Activated naive CD8-positive, alpha-beta T cell (primary cell): ENCODE results near the gene UGCG.
A peak's percentile ranks its signal among the peaks of the same experiment; 100 is the strongest.
"Not testable (repeated sequence)": the region's sequence is repeated elsewhere in the genome, so short reads cannot be mapped to it uniquely, and the experiment has no call there.

ENCODE experiments used
- H3K27ac Mint-ChIP-seq: one replicate; pipeline ENCODE4 v1.8.0; 2021; ENCODE audit warnings: mixed read lengths
- H3K27me3 Mint-ChIP-seq: one replicate; pipeline ENCODE4 v1.8.0; 2021; ENCODE audit warnings: mixed read lengths
- H3K36me3 Mint-ChIP-seq: one replicate; pipeline ENCODE4 v1.8.0; 2021; ENCODE audit warnings: mixed read lengths
- H3K4me1 Mint-ChIP-seq: one replicate; pipeline ENCODE4 v1.8.0; 2021; ENCODE audit warnings: low read depth, mixed read lengths
- H3K4me3 Mint-ChIP-seq: one replicate; pipeline ENCODE4 v1.8.0; 2021; ENCODE audit warnings: mild to moderate bottlenecking, mixed read lengths
- H3K9me3 Mint-ChIP-seq: one replicate; pipeline ENCODE4 v1.8.0; 2021; ENCODE audit warnings: low read depth, mixed read lengths

UGCG gene

DNA sequence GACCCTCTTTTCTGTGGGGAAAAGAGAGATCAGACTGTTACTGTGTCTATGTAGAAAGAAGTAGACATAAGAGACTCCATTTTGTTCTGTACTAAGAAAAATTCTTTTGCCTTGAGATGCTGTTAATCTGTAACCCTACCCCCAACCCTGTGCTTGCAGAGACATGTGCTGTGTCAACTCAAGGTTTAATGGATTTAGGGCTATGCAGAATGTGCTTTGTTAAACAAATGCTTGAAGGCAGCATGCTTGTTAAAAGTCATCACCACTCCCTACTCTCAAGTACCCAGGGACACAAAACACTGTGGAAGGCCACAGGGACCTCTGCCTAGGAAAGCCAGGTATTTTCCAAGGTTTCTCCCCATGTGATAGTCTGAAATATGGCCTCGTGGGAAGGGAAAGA lies 21.3 kb upstream of the UGCG start:
- H3K4me1 Mint-ChIP-seq, H3K27ac Mint-ChIP-seq, H3K27me3 Mint-ChIP-seq, H3K36me3 Mint-ChIP-seq, H3K4me3 Mint-ChIP-seq, H3K9me3 Mint-ChIP-seq: not testable (repeated sequence)

- not testable (repeated sequence) for H3K4me1 Mint-ChIP-seq, H3K27ac Mint-ChIP-seq, H3K9me3 Mint-ChIP-seq, H3K36me3 Mint-ChIP-seq, H3K4me3 Mint-ChIP-seq, H3K27me3 Mint-ChIP-seq
Observed at GRCh38 chr9:111875691-111876090, 20.9 kb upstream of the UGCG start.

GRCh38 chr9:111876179-111876578 lies 20.4 kb upstream of the UGCG start:
- Mint-ChIP-seq H3K4me3 (no peak overlapping the region), H3K27ac (no peak overlapping the region), H3K36me3 (peaks cover 4% of the 10 kb centered on the region)

GRCh38 chr9:111877420-111877819 lies 19.2 kb upstream of the UGCG start:
- Mint-ChIP-seq H3K27ac (no peak overlapping the region), H3K4me1 (no peaks in the 10 kb centered on the region), H3K9me3 (peaks cover 11% of the 10 kb centered on the region)

More at GRCh38 chr9:111876179-111876578, 20.4 kb upstream of the UGCG start:
- Mint-ChIP-seq H3K9me3 (peaks cover 9% of the 10 kb centered on the region), H3K4me1 (peaks cover under 1% of the 10 kb centered on the region), H3K27me3 (peaks cover 3% of the 10 kb centered on the region)

GRCh38 chr9:111878946-111879345 lies 17.7 kb upstream of the UGCG start:
- peaks cover 3% of the 10 kb centered on the region for H3K27me3 Mint-ChIP-seq
- no peak overlapping the region for H3K4me3 Mint-ChIP-seq
- H3K36me3 Mint-ChIP-seq, result peaks cover 6% of the 10 kb centered on the region
- peaks cover 11% of the 10 kb centered on the region for H3K9me3 Mint-ChIP-seq
- no peak overlapping the region for H3K27ac Mint-ChIP-seq
- no peaks in the 10 kb centered on the region for H3K4me1 Mint-ChIP-seq

More at GRCh38 chr9:111877420-111877819, 19.2 kb upstream of the UGCG start:
- Mint-ChIP-seq H3K4me3 (no peak overlapping the region), H3K27me3 (peaks cover 3% of the 10 kb centered on the region), H3K36me3 (peaks cover 6% of the 10 kb centered on the region)

GRCh38 chr9:111886983-111887718 lies 9.5 kb upstream of the UGCG start:
- H3K4me3 Mint-ChIP-seq, result no peak overlapping the region
- no peaks in the 10 kb centered on the region for H3K36me3 Mint-ChIP-seq
- no peaks in the 10 kb centered on the region for H3K9me3 Mint-ChIP-seq
- no peaks in the 10 kb centered on the region for H3K27me3 Mint-ChIP-seq
- no peak overlapping the region for H3K27ac Mint-ChIP-seq
- peaks cover 5% of the 10 kb centered on the region for H3K4me1 Mint-ChIP-seq

- Mint-ChIP-seq H3K27me3 (no peaks in the 10 kb centered on the region), H3K36me3 (no peaks in the 10 kb centered on the region), H3K9me3 (no peaks in the 10 kb centered on the region), H3K4me3 (no peak overlapping the region), H3K4me1 (peaks cover 19% of the 10 kb centered on the region), H3K27ac (no peak overlapping the region)
Observed at GRCh38 chr9:111890334-111890733, 6.3 kb upstream of the UGCG start.

GRCh38 chr9:111890867-111891266 lies 5.7 kb upstream of the UGCG start:
- H3K27ac Mint-ChIP-seq, H3K4me3 Mint-ChIP-seq, H3K9me3 Mint-ChIP-seq, H3K27me3 Mint-ChIP-seq, H3K36me3 Mint-ChIP-seq: not testable (repeated sequence)
- H3K4me1 Mint-ChIP-seq, result peaks cover 22% of the 10 kb centered on the region

GRCh38 chr9:111891910-111892499 lies 4.6 kb upstream of the UGCG start:
- H3K27ac Mint-ChIP-seq, result no peak overlapping the region
- peaks cover 25% of the 10 kb centered on the region for H3K4me1 Mint-ChIP-seq
- peak overlapping the region; percentile 7 for H3K4me3 Mint-ChIP-seq
- H3K36me3 Mint-ChIP-seq, result no peaks in the 10 kb centered on the region
- H3K9me3 Mint-ChIP-seq, result no peaks in the 10 kb centered on the region
- H3K27me3 Mint-ChIP-seq, result no peaks in the 10 kb centered on the region

DNA sequence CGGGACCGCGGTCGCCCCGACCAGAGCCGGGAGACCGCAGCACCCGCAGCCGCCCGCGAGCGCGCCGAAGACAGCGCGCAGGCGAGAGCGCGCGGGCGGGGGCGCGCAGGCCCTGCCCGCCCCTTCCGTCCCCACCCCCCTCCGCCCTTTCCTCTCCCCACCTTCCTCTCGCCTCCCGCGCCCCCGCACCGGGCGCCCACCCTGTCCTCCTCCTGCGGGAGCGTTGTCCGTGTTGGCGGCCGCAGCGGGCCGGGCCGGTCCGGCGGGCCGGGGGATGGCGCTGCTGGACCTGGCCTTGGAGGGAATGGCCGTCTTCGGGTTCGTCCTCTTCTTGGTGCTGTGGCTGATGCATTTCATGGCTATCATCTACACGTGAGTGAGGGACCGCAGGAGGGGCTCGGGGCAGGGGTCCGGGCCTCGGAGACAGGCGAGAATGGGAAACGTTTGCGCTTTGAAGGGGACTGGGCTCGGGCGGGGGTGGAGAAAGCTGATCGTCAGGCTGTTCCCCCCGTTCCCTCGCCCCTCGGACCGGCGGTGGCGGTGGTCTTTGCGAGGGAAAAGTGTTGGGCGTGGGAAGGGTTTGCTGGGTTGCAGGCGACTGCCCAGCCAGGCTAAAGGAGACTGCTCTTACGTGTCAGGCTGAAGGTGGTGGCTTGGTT lies 457 bp downstream of the UGCG start:
- Mint-ChIP-seq H3K27me3 (no peaks in the 10 kb centered on the region), H3K36me3 (no peaks in the 10 kb centered on the region), H3K4me3 (no peak overlapping the region), H3K9me3 (no peaks in the 10 kb centered on the region), H3K4me1 (peaks cover 22% of the 10 kb centered on the region), H3K27ac (no peak overlapping the region)

DNA sequence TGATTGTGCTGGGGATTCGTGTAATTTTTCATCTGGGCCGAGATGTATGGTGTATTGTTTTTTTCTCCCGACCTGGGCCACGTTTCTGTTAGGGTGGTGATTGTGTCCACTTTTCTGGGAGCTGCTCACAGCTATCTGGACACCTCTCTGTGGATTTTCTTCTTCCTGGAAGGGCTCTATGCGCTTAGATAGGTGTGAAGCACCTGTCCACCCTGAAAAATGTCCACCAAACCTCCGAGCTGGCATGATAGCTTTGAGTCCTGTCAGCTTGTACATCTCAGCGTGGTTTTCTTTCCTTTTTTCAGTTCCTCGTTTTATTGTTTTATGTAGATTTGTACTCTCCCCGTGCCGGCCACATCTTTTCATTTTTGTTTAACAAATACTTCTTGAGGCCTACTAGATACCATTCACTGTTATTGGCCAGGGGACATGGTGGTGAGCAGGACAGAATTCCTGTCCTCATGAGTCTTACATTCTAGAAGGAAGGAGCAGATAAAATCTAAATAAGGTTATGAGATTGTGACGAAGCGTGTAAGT lies 1.1 kb downstream of the UGCG start:
- no peaks in the 10 kb centered on the region for H3K9me3 Mint-ChIP-seq
- no peaks in the 10 kb centered on the region for H3K27me3 Mint-ChIP-seq
- H3K4me3 Mint-ChIP-seq, result no peak overlapping the region
- no peaks in the 10 kb centered on the region for H3K36me3 Mint-ChIP-seq
- no peak overlapping the region for H3K27ac Mint-ChIP-seq
- H3K4me1 Mint-ChIP-seq, result peaks cover 16% of the 10 kb centered on the region

DNA sequence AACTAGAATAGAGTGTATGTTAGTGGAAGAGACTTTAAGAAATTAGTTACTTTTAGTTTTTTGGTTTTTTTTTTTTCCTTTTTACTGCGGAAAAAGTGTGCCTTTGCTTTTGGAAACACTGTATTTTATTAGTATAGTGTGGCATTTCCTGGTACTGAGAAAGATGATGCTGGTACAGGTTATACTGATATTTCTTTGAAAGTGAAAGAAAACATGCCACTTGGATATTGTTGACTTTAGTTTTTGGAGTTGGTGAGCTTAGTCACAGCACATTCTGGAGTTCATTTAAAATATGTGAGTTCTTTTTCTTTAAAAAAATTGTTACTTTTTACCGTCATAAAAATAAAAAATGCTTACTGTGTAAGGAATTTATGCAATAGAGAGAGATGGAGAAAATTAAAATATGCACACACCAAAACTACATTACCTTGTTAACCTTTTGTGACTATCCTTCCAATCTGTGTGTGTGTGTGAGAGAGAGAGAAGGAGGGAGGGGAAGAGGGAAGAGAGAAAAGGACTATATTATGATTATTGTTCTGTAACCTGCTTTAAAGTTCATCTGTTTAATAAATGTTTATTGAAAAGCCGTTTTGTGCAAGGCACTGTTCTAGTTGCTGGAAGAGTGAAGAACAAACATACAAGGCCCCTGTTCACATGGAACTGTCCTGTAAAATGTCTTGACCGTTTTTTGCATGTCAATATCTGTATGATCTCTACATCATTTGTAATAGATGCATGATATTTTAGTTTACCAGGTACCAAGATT lies 1.9 kb downstream of the UGCG start:
- no peaks in the 10 kb centered on the region for H3K27me3 Mint-ChIP-seq
- H3K4me3 Mint-ChIP-seq, result no peak overlapping the region
- no peak overlapping the region for H3K27ac Mint-ChIP-seq
- H3K36me3 Mint-ChIP-seq, result no peaks in the 10 kb centered on the region
- H3K9me3 Mint-ChIP-seq, result no peaks in the 10 kb centered on the region
- peaks cover 13% of the 10 kb centered on the region for H3K4me1 Mint-ChIP-seq

GRCh38 chr9:111900151-111900857 lies 3.7 kb downstream of the UGCG start:
- Mint-ChIP-seq H3K4me3 (peak overlapping the region; percentile 8), H3K27ac (no peak overlapping the region), H3K9me3 (no peaks in the 10 kb centered on the region), H3K4me1 (peaks cover 19% of the 10 kb centered on the region), H3K27me3 (no peaks in the 10 kb centered on the region), H3K36me3 (peaks cover 4% of the 10 kb centered on the region)

- peaks cover 20% of the 10 kb centered on the region for H3K4me1 Mint-ChIP-seq
- no peaks in the 10 kb centered on the region for H3K27me3 Mint-ChIP-seq
- peaks cover 4% of the 10 kb centered on the region for H3K36me3 Mint-ChIP-seq
- H3K9me3 Mint-ChIP-seq, result no peaks in the 10 kb centered on the region
- no peak overlapping the region for H3K4me3 Mint-ChIP-seq
- H3K27ac Mint-ChIP-seq, result no peak overlapping the region
Observed at GRCh38 chr9:111900858-111901612, 4.4 kb downstream of the UGCG start.
